Liver (tissue), 9 donors: ENCODE measurements around the gene COPS4. TPM values are rescaled to one million over a fixed set of nuclear protein-coding genes. Genes with fewer than 3 reads are reported as not detected.

Experiments used
- DNase-seq: peaks from one replicate; pipeline ENCODE4 v3.0.0-alpha.2; 2017; ENCODE audit warnings: low spot score
- H3K27ac ChIP-seq, 2 donors: one replicate each; pipeline ENCODE4 v1.7.0; 2013; ENCODE audit warnings: inconsistent platforms in 2 of 2, low read length in 2 of 2, control low read depth in 1 of 2, low read depth in 1 of 2, mild to moderate bottlenecking in 1 of 2
- H3K27me3 ChIP-seq, 4 donors: one replicate each; pipeline versions ENCODE4 v1.6.1 to v1.7.0; 2013; ENCODE audit warnings: low read length in 3 of 4, inconsistent platforms in 1 of 4, mild to moderate bottlenecking in 1 of 4, moderate library complexity in 1 of 4; ENCODE audit not compliant: control insufficient read depth in 4 of 4, insufficient read depth in 4 of 4
- H3K36me3 ChIP-seq, 4 donors: one replicate each; pipeline versions ENCODE4 v1.6.1 to v1.7.0; 2013; ENCODE audit warnings: low read length in 3 of 4, mild to moderate bottlenecking in 3 of 4, low read depth in 1 of 4, moderate library complexity in 1 of 4; ENCODE audit not compliant: control insufficient read depth in 4 of 4, insufficient read depth in 3 of 4
- H3K4me1 ChIP-seq, 4 donors: one replicate each; pipeline versions ENCODE4 v1.6.1 to v1.7.0; 2013; ENCODE audit warnings: low read length in 3 of 4, mild to moderate bottlenecking in 3 of 4, moderate library complexity in 1 of 4; ENCODE audit not compliant: control insufficient read depth in 4 of 4, insufficient read depth in 4 of 4
- H3K4me3 ChIP-seq, 3 donors: one replicate each; pipeline versions ENCODE4 v1.6.1 to v1.7.0; 2013; ENCODE audit warnings: low read length in 3 of 3, control low read depth in 1 of 3, low read depth in 1 of 3, mild to moderate bottlenecking in 1 of 3
- H3K9ac ChIP-seq, 2 donors: one replicate each; pipeline ENCODE4 v1.7.0; 2013; ENCODE audit warnings: low read length in 2 of 2, mild to moderate bottlenecking in 2 of 2, moderate library complexity in 2 of 2, control low read depth in 1 of 2, low read depth in 1 of 2
- H3K9me3 ChIP-seq, 4 donors: one replicate each; pipeline versions ENCODE4 v1.6.1 to v1.7.0; 2013; ENCODE audit warnings: low read length in 3 of 4; ENCODE audit not compliant: control insufficient read depth in 4 of 4
- ATF3 ChIP-seq: IDR thresholded peaks from 2 replicates; pipeline ENCODE4 v1.6.1; 2016; ENCODE audit warnings: antibody characterized with exemption
- CTCF ChIP-seq: fragments of 150-350 bp; IDR thresholded peaks from 2 replicates; pipeline ENCODE4 v1.5.1; 2017; ENCODE audit warnings: improper control_type of control experiment, low read depth, low read length; ENCODE audit not compliant: missing input control
- EGR1 ChIP-seq, 2 donors: IDR thresholded peaks; 2 replicates each; pipeline ENCODE4 v1.6.1; 2016 to 2018; ENCODE audit warnings: antibody characterized with exemption in 2 of 2, low read depth in 2 of 2
- FOXA1 ChIP-seq: IDR thresholded peaks from 2 replicates; pipeline ENCODE4 v1.6.1; 2016; ENCODE audit warnings: antibody characterized with exemption
- FOXA2 ChIP-seq: IDR thresholded peaks from 2 replicates; pipeline ENCODE4 v1.6.1; 2016; ENCODE audit warnings: antibody characterized with exemption
- GABPA ChIP-seq, 2 donors: IDR thresholded peaks in 1 of 2; conservative IDR thresholded peaks in 1 of 2; 2 replicates each; pipeline ENCODE4 v1.6.1; 2016; ENCODE audit warnings: antibody characterized with exemption in 2 of 2, mild to moderate bottlenecking in 1 of 2, moderate library complexity in 1 of 2
- HNF4A ChIP-seq, 2 donors: conservative IDR thresholded peaks; 2 replicates each; pipeline ENCODE4 v1.6.1; 2016; ENCODE audit warnings: antibody characterized with exemption in 2 of 2, mild to moderate bottlenecking in 2 of 2
- HNF4G ChIP-seq: IDR thresholded peaks from 2 replicates; pipeline ENCODE4 v1.6.1; 2016; ENCODE audit warnings: antibody characterized with exemption
- JUND ChIP-seq, 2 donors: IDR thresholded peaks; 2 replicates each; pipeline ENCODE4 v1.6.1; 2016; ENCODE audit warnings: antibody characterized with exemption in 2 of 2
- MAX ChIP-seq: IDR thresholded peaks from 2 replicates; pipeline ENCODE4 v1.6.1; 2016; ENCODE audit warnings: antibody characterized with exemption
- NR2F2 ChIP-seq: IDR thresholded peaks from 2 replicates; pipeline ENCODE4 v1.6.1; 2016; ENCODE audit warnings: antibody characterized with exemption
- RAD21 ChIP-seq, 2 donors: IDR thresholded peaks; 2 replicates each; pipeline ENCODE4 v1.6.1; 2016; ENCODE audit warnings: antibody characterized with exemption in 2 of 2, mild to moderate bottlenecking in 2 of 2
- REST ChIP-seq: IDR thresholded peaks from 2 replicates; pipeline ENCODE4 v1.6.1; 2016; ENCODE audit warnings: antibody characterized with exemption, mild to moderate bottlenecking
- RXRA ChIP-seq, 2 donors: IDR thresholded peaks; 2 replicates each; pipeline ENCODE4 v1.6.1; 2017 to 2018; ENCODE audit warnings: antibody characterized with exemption in 2 of 2, mild to moderate bottlenecking in 1 of 2
- SP1 ChIP-seq: IDR thresholded peaks from 2 replicates; pipeline ENCODE4 v1.6.1; 2018; ENCODE audit warnings: antibody characterized with exemption, mild to moderate bottlenecking
- TAF1 ChIP-seq: conservative IDR thresholded peaks from 2 replicates; pipeline ENCODE4 v1.6.1; 2016; ENCODE audit warnings: antibody characterized with exemption, mild to moderate bottlenecking
- YY1 ChIP-seq: IDR thresholded peaks from 2 replicates; pipeline ENCODE4 v1.6.1; 2016; ENCODE audit warnings: antibody characterized with exemption, mild to moderate bottlenecking
- ZBTB33 ChIP-seq: IDR thresholded peaks from 2 replicates; pipeline ENCODE4 v1.6.1; 2016; ENCODE audit warnings: antibody characterized with exemption
- WGBS: extraction: QIAGEN DNeasy Blood & Tissue Kit; methylation state at CpG from one replicate; pipeline ENCODE4 v1.1.7; 2013; 5-methylcytosine and 5-hydroxymethylcytosine counted together
- polyA plus RNA-seq, 2 donors: library from polyadenylated mRNA; stranded (reverse) in 1 of 2; unstranded in 1 of 2; fragments of 200-250 nt in 1 of 2; fragments of >200 nt in 1 of 2; fragmentation: Nextera tagmentation in 1 of 2; extraction: Ambion mirVana in 1 of 2; gene quantifications; one replicate each; pipeline versions ENCODE4 v1.2.1 to v1.2.3, GENCODE V29; 2013 to 2015
- total RNA-seq, 2 donors: library from RNA; depleted of rRNA; stranded (reverse); fragments of >200 nt; gene quantifications; one replicate each; pipeline ENCODE4 v1.2.3, GENCODE V29; 2014
- donor health status: healthy.
- donor health status: healthy.
- donor health status: healthy.
- donor health status: healthy.
- donor health status: healthy.

Gene COPS4
- total and polyA plus RNA-seq, 4 donors = 15.3 to 46.3 (median 17.4) TPM

- Histone ChIP-seq H3K4me1 (no peaks in the 10 kb centered on the region), H3K4me3 (no peak overlapping the region), H3K27me3 (no peaks in the 10 kb centered on the region), H3K9ac (no peak overlapping the region), H3K36me3 (peaks cover 0 to 1% (median 0%) of the 10 kb centered on the region in 4 donors), H3K9me3 (no peaks in the 10 kb centered on the region), H3K27ac (no peak overlapping the region)
- TF ChIP-seq CTCF = no peak
- TF ChIP-seq SP1 = no peak
- TF ChIP-seq ATF3 = no peak
- no peak for TF ChIP-seq EGR1 (IDR thresholded peaks at IDR 0.05; ENCODE audit: low read depth in 2 of 2)
- TF ChIP-seq TAF1 = no peak
- no peak for TF ChIP-seq HNF4G
- TF ChIP-seq FOXA1 = no peak
- no peak for TF ChIP-seq GABPA (IDR thresholded peaks at IDR 0.05 in 1 of 2, conservative IDR thresholded peaks at IDR 0.05 in 1 of 2)
- no peak for TF ChIP-seq HNF4A (conservative IDR thresholded peaks at IDR 0.05)
- TF ChIP-seq NR2F2 = no peak
- TF ChIP-seq RXRA (IDR thresholded peaks at IDR 0.05) = no peak
- no peak for TF ChIP-seq FOXA2
- TF ChIP-seq YY1 = no peak
- no peak for TF ChIP-seq RAD21 (IDR thresholded peaks at IDR 0.05)
- TF ChIP-seq ZBTB33 = no peak
- TF ChIP-seq JUND (IDR thresholded peaks at IDR 0.05) = no peak
- no peak for TF ChIP-seq REST
- no peak for TF ChIP-seq MAX
- DNase-seq = no peak
- 97% methylated on average over 3 of the region's 3 CpGs for WGBS
Observed at GRCh38 chr4:83002329-83002728, 32.7 kb upstream of the COPS4 start.
